HepG2 (cell line): ENCODE data around the gene BTN1A1. TPM values are rescaled to one million over a fixed set of nuclear protein-coding genes. Genes with fewer than 3 reads are reported as not detected.

Source experiments
- HNF1B ChIP-seq: sonication (generic); formaldehyde crosslinking; IDR thresholded peaks from 2 replicates; pipeline ENCODE4 v1.5.1; 2020; ENCODE audit warnings: mild to moderate bottlenecking, moderate library complexity, missing genetic modification reagents
- HNRNPK ChIP-seq: fragments of 200-400 bp; formaldehyde crosslinking; IDR thresholded peaks from 2 replicates; pipeline ENCODE4 v1.6.1; 2018; ENCODE audit warnings: low read length, low read depth, moderate library complexity, mild to moderate bottlenecking; ENCODE audit not compliant: poor library complexity, severe bottlenecking
- PBX3 ChIP-seq: sonication (generic); formaldehyde crosslinking; IDR thresholded peaks from 2 replicates; pipeline ENCODE4 v1.8.1; 2023; ENCODE audit warnings: missing genetic modification reagents, inconsistent platforms, borderline replicate concordance
- SATB2 ChIP-seq: sonication (generic); formaldehyde crosslinking; IDR thresholded peaks from 2 replicates; pipeline ENCODE4 v1.5.0; 2020; ENCODE audit warnings: missing genetic modification reagents
- SNAPC2 ChIP-seq: sonication (generic); formaldehyde crosslinking; IDR thresholded peaks from 2 replicates; pipeline ENCODE4 v1.8.1; 2022; ENCODE audit warnings: mild to moderate bottlenecking, missing genetic modification reagents
- SP140L ChIP-seq: sonication (generic); formaldehyde crosslinking; IDR thresholded peaks from 2 replicates; pipeline ENCODE4 v1.4.0; 2020; ENCODE audit warnings: missing genetic modification reagents, borderline replicate concordance
- SUZ12 ChIP-seq: fragments of 150-350 bp; IDR thresholded peaks from 2 replicates; pipeline ENCODE4 v1.6.1; 2014; ENCODE audit warnings: low read depth, low read length
- ZBTB21 ChIP-seq: sonication (generic); formaldehyde crosslinking; IDR thresholded peaks from 2 replicates; pipeline ENCODE4 v1.4.0; 2020; ENCODE audit warnings: missing genetic modification reagents
- ZBTB3 ChIP-seq: sonication (generic); formaldehyde crosslinking; IDR thresholded peaks from 2 replicates; pipeline ENCODE4 v1.4.0; 2020; ENCODE audit warnings: low read depth, mild to moderate bottlenecking, moderate library complexity, missing genetic modification reagents, borderline replicate concordance
- ZBTB49 ChIP-seq: sonication (generic); formaldehyde crosslinking; IDR thresholded peaks from 2 replicates; pipeline ENCODE4 v1.4.0; 2020; ENCODE audit warnings: missing genetic modification reagents, borderline replicate concordance
- ZFP37 ChIP-seq: sonication (generic); formaldehyde crosslinking; IDR thresholded peaks from 2 replicates; pipeline ENCODE4 v1.4.0; 2020; ENCODE audit warnings: missing genetic modification reagents, borderline replicate concordance
- ZNF20 ChIP-seq: sonication (generic); formaldehyde crosslinking; IDR thresholded peaks from 2 replicates; pipeline ENCODE4 v1.4.0; 2020; ENCODE audit warnings: mild to moderate bottlenecking, moderate library complexity, missing genetic modification reagents
- ZNF232 ChIP-seq: sonication (generic); formaldehyde crosslinking; IDR thresholded peaks from 2 replicates; pipeline ENCODE4 v1.4.0; 2020; ENCODE audit warnings: missing genetic modification reagents, borderline replicate concordance
- ZNF414 ChIP-seq: sonication (generic); formaldehyde crosslinking; IDR thresholded peaks from 2 replicates; pipeline ENCODE4 v1.5.0; 2020; ENCODE audit warnings: missing genetic modification reagents
- ZNF569 ChIP-seq: sonication (generic); formaldehyde crosslinking; IDR thresholded peaks from 2 replicates; pipeline ENCODE4 v1.5.0; 2020; ENCODE audit warnings: mild to moderate bottlenecking, missing genetic modification reagents, moderate library complexity, borderline replicate concordance
- ZNF639 ChIP-seq: conservative IDR thresholded peaks from 2 replicates; pipeline ENCODE4 v1.6.1; 2018; ENCODE audit warnings: missing genetic modification reagents
- ZNF7 ChIP-seq: IDR thresholded peaks from 2 replicates; pipeline ENCODE4 v1.6.1; 2016; ENCODE audit warnings: missing biosample characterization, missing genetic modification reagents
- ZNF713 ChIP-seq: sonication (generic); formaldehyde crosslinking; IDR thresholded peaks from 2 replicates; pipeline ENCODE4 v1.4.0; 2020; ENCODE audit warnings: mild to moderate bottlenecking, missing genetic modification reagents
- ZNF737 ChIP-seq: sonication (generic); formaldehyde crosslinking; IDR thresholded peaks from 2 replicates; pipeline ENCODE4 v1.5.0; 2020; ENCODE audit warnings: missing genetic modification reagents, mild to moderate bottlenecking, borderline replicate concordance
- ZNF740 ChIP-seq: sonication (generic); formaldehyde crosslinking; IDR thresholded peaks from 2 replicates; pipeline ENCODE4 v1.4.0; 2020; ENCODE audit warnings: missing genetic modification reagents
- ZZZ3 ChIP-seq: sonication (generic); formaldehyde crosslinking; IDR thresholded peaks from 2 replicates; pipeline ENCODE4 v1.4.0; 2020; ENCODE audit warnings: missing genetic modification reagents, mild to moderate bottlenecking, borderline replicate concordance
- polyA plus RNA-seq, 8 experiments: library from polyadenylated mRNA; depleted of rRNA in 3 of 8; stranded (reverse) in 7 of 8; unstranded in 1 of 8; fragments of >200 nt; fragmentation: Illumina TruSeq in 4 of 8; extraction: Trizol in 4 of 8; gene quantifications; 2 replicates each; pipeline versions ENCODE4 v1.2.1 to v1.2.3, GENCODE V29; 2011 to 2016; ENCODE audit warnings: low read depth in 4 of 8, missing spikeins in 1 of 8, mixed read lengths in 1 of 8; ENCODE audit not compliant: insufficient read depth in 1 of 8
- total RNA-seq, 5 experiments: library from RNA; depleted of rRNA; stranded (reverse); fragments of >200 nt; fragmentation: Illumina TruSeq; extraction: Trizol; gene quantifications; 2 replicates each; pipeline ENCODE4 v1.2.3, GENCODE V29; 2016; ENCODE audit warnings: low read depth in 1 of 5

The BTN1A1 gene
- total and polyA plus RNA-seq, 2 of the 13 experiments (the other 11 are each of a cell fraction or from before 2014, with no cell fraction given): 0.04 TPM; not detected in 1

GRCh38 chr6:26537846-26538571, 37.9 kb downstream of the BTN1A1 start, which contains the start of gene HMGN4 (continued):
- TF ChIP-seq ZNF569: no peak
- TF ChIP-seq ZNF740 (CRISPR knock-in tag): peak; percentile 90; the same call in 1 of the 2 replicates
- no peak for TF ChIP-seq HNF1B (CRISPR knock-in tag)
- peak; percentile 43 for TF ChIP-seq ZNF232 (CRISPR knock-in tag)
- no peak for TF ChIP-seq ZBTB49 (CRISPR knock-in tag)
- no peak for TF ChIP-seq ZNF414
- 0 out of 2 replicates have a peak, but pooled peaks have one; percentile 26 for TF ChIP-seq ZNF639 (CRISPR knock-in tag)
- TF ChIP-seq SATB2 (CRISPR knock-in tag): 0 out of 2 replicates have a peak, but pooled peaks have one; percentile 11
- TF ChIP-seq SNAPC2 (CRISPR knock-in tag): no peak; the same call in none of the 2 replicates
- TF ChIP-seq PBX3 (CRISPR knock-in tag): no peak; the same call in 1 of the 2 replicates
- TF ChIP-seq ZNF737 (CRISPR knock-in tag): no peak
- TF ChIP-seq ZBTB3: no peak
- peak; percentile 92 for TF ChIP-seq ZNF20 (CRISPR knock-in tag)
- TF ChIP-seq ZBTB21 (CRISPR knock-in tag): no peak
- no peak for TF ChIP-seq SUZ12
- TF ChIP-seq SP140L: peak; percentile 14; the same call in 1 of the 2 replicates
- 0 out of 2 replicates have a peak, but pooled peaks have one; percentile 37 for TF ChIP-seq ZFP37 (CRISPR knock-in tag)
- no peak for TF ChIP-seq ZNF713 (CRISPR knock-in tag)
- no peak for TF ChIP-seq ZZZ3 (CRISPR knock-in tag)
- TF ChIP-seq HNRNPK: peak; percentile 61
- no peak for TF ChIP-seq ZNF7
